SIG-M5 treated with dmso at 0.1 percent for 504 hours (cell line): ENCODE results near the gene DCC.
A peak's percentile ranks its signal among the peaks of the same experiment; 100 is the strongest.

ENCODE experiments used
- DNase-seq: peaks from one replicate; lab custom pipeline; 2025; ENCODE audit not compliant: unreplicated experiment; lab: John Stamatoyannopoulos, UW

The DCC gene

GRCh38 chr18:53551868-53552426 lies 1212.0 kb downstream of the DCC start:
- DNase-seq = no peak

- no peak for DNase-seq
These were observed 1213.0 kb downstream of the DCC start for GRCh38 chr18:53553030-53553429.

GRCh38 chr18:53556450-53556849 lies 1216.5 kb downstream of the DCC start:
- no peak for DNase-seq

GRCh38 chr18:53560546-53560945 lies 1220.5 kb downstream of the DCC start:
- no peak for DNase-seq

GRCh38 chr18:53566626-53567025 lies 1226.6 kb downstream of the DCC start:
- no peak for DNase-seq

- peak; percentile 16 for DNase-seq
These were observed 1228.1 kb downstream of the DCC start for GRCh38 chr18:53567929-53568574.
